ENCODE data around the gene RNF222.
A peak's percentile ranks its signal among the peaks of the same experiment; 100 is the strongest.

The RNF222 gene

GRCh38 chr17:8360260-8360659 is 37.4 kb downstream of the RNF222 start:
- TF ChIP-seq FOXP2 (optimal IDR thresholded peaks at IDR 0.05; ENCODE audit: borderline replicate concordance, extremely low read depth, extremely low read length, insufficient read depth) = no peak
- TF ChIP-seq, protein P1, sequence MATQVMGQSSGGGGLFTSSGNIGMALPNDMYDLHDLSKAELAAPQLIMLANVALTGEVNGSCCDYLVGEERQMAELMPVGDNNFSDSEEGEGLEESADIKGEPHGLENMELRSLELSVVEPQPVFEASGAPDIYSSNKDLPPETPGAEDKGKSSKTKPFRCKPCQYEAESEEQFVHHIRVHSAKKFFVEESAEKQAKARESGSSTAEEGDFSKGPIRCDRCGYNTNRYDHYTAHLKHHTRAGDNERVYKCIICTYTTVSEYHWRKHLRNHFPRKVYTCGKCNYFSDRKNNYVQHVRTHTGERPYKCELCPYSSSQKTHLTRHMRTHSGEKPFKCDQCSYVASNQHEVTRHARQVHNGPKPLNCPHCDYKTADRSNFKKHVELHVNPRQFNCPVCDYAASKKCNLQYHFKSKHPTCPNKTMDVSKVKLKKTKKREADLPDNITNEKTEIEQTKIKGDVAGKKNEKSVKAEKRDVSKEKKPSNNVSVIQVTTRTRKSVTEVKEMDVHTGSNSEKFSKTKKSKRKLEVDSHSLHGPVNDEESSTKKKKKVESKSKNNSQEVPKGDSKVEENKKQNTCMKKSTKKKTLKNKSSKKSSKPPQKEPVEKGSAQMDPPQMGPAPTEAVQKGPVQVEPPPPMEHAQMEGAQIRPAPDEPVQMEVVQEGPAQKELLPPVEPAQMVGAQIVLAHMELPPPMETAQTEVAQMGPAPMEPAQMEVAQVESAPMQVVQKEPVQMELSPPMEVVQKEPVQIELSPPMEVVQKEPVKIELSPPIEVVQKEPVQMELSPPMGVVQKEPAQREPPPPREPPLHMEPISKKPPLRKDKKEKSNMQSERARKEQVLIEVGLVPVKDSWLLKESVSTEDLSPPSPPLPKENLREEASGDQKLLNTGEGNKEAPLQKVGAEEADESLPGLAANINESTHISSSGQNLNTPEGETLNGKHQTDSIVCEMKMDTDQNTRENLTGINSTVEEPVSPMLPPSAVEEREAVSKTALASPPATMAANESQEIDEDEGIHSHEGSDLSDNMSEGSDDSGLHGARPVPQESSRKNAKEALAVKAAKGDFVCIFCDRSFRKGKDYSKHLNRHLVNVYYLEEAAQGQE (IDR thresholded peaks at IDR 0.05; ENCODE audit: insufficient read depth in 1 of 2, low read depth in 2 of 2, low read length in 2 of 2) = no peak
- TF ChIP-seq TAF1 (IDR thresholded peaks at IDR 0.05; ENCODE audit: borderline replicate concordance, insufficient read depth, low read length) = no peak
- TF ChIP-seq POLR2AphosphoS5 (IDR thresholded peaks at IDR 0.05; ENCODE audit: low read depth, low read length) = no peak
- no peak for TF ChIP-seq SIN3A (IDR thresholded peaks at IDR 0.05; ENCODE audit: borderline replicate concordance, insufficient read depth, low read length)

- peak; percentile 44 for TF ChIP-seq FOXP2 (optimal IDR thresholded peaks at IDR 0.05; ENCODE audit: borderline replicate concordance, extremely low read depth, extremely low read length, insufficient read depth)
- no peak for TF ChIP-seq TAF1 (IDR thresholded peaks at IDR 0.05; ENCODE audit: borderline replicate concordance, insufficient read depth, low read length)
- TF ChIP-seq POLR2AphosphoS5 (IDR thresholded peaks at IDR 0.05; ENCODE audit: low read depth, low read length) = no peak
- TF ChIP-seq, protein P1 (IDR thresholded peaks at IDR 0.05; ENCODE audit: insufficient read depth in 1 of 2, low read depth in 2 of 2, low read length in 2 of 2) = no peak; a peak in 1 of 4 replicates
- TF ChIP-seq SIN3A (IDR thresholded peaks at IDR 0.05; ENCODE audit: borderline replicate concordance, insufficient read depth, low read length) = no peak; the same call in 1 of the 2 replicates
Measured at GRCh38 chr17:8359769-8360168, 37.9 kb downstream of the RNF222 start.

- TF ChIP-seq, protein P1 (IDR thresholded peaks at IDR 0.05; ENCODE audit: insufficient read depth in 1 of 2, low read depth in 2 of 2, low read length in 2 of 2) = no peak
- TF ChIP-seq POLR2AphosphoS5 (IDR thresholded peaks at IDR 0.05; ENCODE audit: low read depth, low read length) (no peak), TAF1 (IDR thresholded peaks at IDR 0.05; ENCODE audit: borderline replicate concordance, insufficient read depth, low read length) (no peak), FOXP2 (optimal IDR thresholded peaks at IDR 0.05; ENCODE audit: borderline replicate concordance, extremely low read depth, extremely low read length, insufficient read depth) (no peak), SIN3A (IDR thresholded peaks at IDR 0.05; ENCODE audit: borderline replicate concordance, insufficient read depth, low read length) (no peak)
Measured at GRCh38 chr17:8357910-8358309, 39.7 kb downstream of the RNF222 start.

- TF ChIP-seq FOXP2 (optimal IDR thresholded peaks at IDR 0.05; ENCODE audit: borderline replicate concordance, extremely low read depth, extremely low read length, insufficient read depth) (no peak), POLR2AphosphoS5 (IDR thresholded peaks at IDR 0.05; ENCODE audit: low read depth, low read length) (no peak), SIN3A (IDR thresholded peaks at IDR 0.05; ENCODE audit: borderline replicate concordance, insufficient read depth, low read length) (no peak), TAF1 (IDR thresholded peaks at IDR 0.05; ENCODE audit: borderline replicate concordance, insufficient read depth, low read length) (no peak)
- TF ChIP-seq, protein P1 (IDR thresholded peaks at IDR 0.05; ENCODE audit: insufficient read depth in 1 of 2, low read depth in 2 of 2, low read length in 2 of 2) = no peak
Measured at GRCh38 chr17:8354236-8354635, 43.4 kb downstream of the RNF222 start.

DNA sequence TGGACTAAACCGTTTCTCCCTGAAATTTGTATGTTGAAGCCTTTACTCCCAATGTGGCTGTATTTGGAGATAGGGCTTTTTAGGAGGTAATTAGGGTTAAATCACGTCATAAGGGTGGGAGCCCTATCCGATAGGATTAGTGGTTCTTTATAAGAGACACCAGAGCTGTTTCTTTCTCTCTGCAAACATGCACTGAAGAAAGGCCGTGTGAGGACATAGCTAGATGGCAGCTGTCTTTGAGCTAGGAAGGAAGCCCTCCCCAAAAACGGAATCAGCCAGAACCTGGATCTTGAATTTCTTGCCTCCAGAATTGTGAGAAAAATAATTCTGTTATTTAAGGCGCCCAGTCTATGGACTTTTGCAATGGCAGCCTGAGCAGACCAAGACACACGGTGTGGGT is 43.9 kb downstream of the RNF222 start:
- TF ChIP-seq POLR2AphosphoS5 (IDR thresholded peaks at IDR 0.05; ENCODE audit: low read depth, low read length) = no peak
- TF ChIP-seq, protein P1 (IDR thresholded peaks at IDR 0.05; ENCODE audit: insufficient read depth in 1 of 2, low read depth in 2 of 2, low read length in 2 of 2) = no peak
- TF ChIP-seq TAF1 (IDR thresholded peaks at IDR 0.05; ENCODE audit: borderline replicate concordance, insufficient read depth, low read length) = no peak
- no peak for TF ChIP-seq SIN3A (IDR thresholded peaks at IDR 0.05; ENCODE audit: borderline replicate concordance, insufficient read depth, low read length)
- TF ChIP-seq FOXP2 (optimal IDR thresholded peaks at IDR 0.05; ENCODE audit: borderline replicate concordance, extremely low read depth, extremely low read length, insufficient read depth) = no peak
